ENCODE data around the gene HOXA10.

DNA sequence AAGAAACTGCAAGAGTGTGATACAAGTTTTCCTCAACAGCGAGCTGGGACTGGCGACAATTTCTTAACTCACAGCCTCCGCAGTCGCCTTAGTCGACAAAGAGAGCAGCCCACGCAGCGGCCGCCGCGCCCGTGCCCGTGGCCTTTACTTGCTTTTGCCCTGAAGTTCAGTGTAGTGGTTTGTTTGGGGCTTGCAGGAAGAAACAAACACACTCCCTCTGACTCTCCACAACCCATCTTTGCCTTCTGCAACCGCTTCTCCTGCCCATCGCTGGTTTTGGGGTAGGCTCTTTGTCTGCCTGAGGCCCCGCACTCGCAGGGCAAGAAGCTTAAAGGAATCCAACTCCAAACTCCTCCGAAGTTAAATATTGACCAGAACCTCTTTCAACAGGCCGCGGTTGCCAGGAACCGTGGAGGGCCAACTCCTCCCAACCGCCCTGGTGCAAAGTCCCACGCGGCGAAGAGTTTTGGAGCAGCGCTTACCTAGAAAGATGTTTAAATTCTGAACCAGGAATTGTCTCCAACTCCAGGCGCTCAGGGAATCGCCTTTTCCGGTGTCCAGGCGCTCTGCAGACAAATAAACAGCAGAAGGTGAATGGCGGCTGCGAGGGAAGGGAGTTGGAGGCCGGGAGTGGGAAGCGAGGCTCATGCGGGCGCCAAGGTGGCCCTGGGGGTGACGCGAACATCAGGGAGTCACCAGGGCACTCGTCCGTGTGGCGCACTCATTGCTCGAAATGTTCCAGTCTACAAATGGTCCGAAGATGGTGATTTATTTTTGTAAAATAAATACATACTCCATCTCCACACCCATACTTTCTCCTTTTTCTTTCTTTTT is 51.8 kb downstream of the HOXA10 start:
- TF ChIP-seq, protein P1, sequence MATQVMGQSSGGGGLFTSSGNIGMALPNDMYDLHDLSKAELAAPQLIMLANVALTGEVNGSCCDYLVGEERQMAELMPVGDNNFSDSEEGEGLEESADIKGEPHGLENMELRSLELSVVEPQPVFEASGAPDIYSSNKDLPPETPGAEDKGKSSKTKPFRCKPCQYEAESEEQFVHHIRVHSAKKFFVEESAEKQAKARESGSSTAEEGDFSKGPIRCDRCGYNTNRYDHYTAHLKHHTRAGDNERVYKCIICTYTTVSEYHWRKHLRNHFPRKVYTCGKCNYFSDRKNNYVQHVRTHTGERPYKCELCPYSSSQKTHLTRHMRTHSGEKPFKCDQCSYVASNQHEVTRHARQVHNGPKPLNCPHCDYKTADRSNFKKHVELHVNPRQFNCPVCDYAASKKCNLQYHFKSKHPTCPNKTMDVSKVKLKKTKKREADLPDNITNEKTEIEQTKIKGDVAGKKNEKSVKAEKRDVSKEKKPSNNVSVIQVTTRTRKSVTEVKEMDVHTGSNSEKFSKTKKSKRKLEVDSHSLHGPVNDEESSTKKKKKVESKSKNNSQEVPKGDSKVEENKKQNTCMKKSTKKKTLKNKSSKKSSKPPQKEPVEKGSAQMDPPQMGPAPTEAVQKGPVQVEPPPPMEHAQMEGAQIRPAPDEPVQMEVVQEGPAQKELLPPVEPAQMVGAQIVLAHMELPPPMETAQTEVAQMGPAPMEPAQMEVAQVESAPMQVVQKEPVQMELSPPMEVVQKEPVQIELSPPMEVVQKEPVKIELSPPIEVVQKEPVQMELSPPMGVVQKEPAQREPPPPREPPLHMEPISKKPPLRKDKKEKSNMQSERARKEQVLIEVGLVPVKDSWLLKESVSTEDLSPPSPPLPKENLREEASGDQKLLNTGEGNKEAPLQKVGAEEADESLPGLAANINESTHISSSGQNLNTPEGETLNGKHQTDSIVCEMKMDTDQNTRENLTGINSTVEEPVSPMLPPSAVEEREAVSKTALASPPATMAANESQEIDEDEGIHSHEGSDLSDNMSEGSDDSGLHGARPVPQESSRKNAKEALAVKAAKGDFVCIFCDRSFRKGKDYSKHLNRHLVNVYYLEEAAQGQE (IDR thresholded peaks at IDR 0.05; ENCODE audit: insufficient replicate concordance, low read depth) = no peak
- TF ChIP-seq, protein P2, sequence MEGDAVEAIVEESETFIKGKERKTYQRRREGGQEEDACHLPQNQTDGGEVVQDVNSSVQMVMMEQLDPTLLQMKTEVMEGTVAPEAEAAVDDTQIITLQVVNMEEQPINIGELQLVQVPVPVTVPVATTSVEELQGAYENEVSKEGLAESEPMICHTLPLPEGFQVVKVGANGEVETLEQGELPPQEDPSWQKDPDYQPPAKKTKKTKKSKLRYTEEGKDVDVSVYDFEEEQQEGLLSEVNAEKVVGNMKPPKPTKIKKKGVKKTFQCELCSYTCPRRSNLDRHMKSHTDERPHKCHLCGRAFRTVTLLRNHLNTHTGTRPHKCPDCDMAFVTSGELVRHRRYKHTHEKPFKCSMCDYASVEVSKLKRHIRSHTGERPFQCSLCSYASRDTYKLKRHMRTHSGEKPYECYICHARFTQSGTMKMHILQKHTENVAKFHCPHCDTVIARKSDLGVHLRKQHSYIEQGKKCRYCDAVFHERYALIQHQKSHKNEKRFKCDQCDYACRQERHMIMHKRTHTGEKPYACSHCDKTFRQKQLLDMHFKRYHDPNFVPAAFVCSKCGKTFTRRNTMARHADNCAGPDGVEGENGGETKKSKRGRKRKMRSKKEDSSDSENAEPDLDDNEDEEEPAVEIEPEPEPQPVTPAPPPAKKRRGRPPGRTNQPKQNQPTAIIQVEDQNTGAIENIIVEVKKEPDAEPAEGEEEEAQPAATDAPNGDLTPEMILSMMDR (IDR thresholded peaks at IDR 0.05; ENCODE audit: insufficient read depth, low read length) = no peak
- TF ChIP-seq POLR2AphosphoS5 (IDR thresholded peaks at IDR 0.05; ENCODE audit: low read depth) (no peak), SPI1 (IDR thresholded peaks at IDR 0.05; ENCODE audit: borderline replicate concordance, low read depth) (no peak), GABPA (IDR thresholded peaks at IDR 0.05; ENCODE audit: low read depth) (no peak)
